MM.1S (cell line): ENCODE results near the gene STX7.

Source experiments
- DNase-seq: peaks from one replicate; pipeline ENCODE4 v3.0.0-alpha.2; 2015
- H2AFZ ChIP-seq: fragments of 300-600 bp; sonication (generic); 2 replicates; pipeline ENCODE4 v1.6.0; 2016; ENCODE audit warnings: antibody characterized with exemption, low read length
- H3F3A ChIP-seq: fragments of 300-600 bp; sonication (generic); 2 replicates; pipeline ENCODE4 v1.6.1; 2016; ENCODE audit warnings: mild to moderate bottlenecking, antibody characterized with exemption, low read length, moderate library complexity, mixed read lengths; ENCODE audit not compliant: insufficient read depth
- H3K27ac ChIP-seq: fragments of 300-600 bp; sonication (generic); 2 replicates; pipeline ENCODE4 v1.5.1; 2016; ENCODE audit warnings: mild to moderate bottlenecking, low read length
- H3K27me3 ChIP-seq: fragments of 300-600 bp; sonication (generic); replicated peaks from 2 replicates; pipeline ENCODE4 v1.6.0; 2016; ENCODE audit warnings: low read length; ENCODE audit not compliant: insufficient read depth
- H3K36me3 ChIP-seq: fragments of 300-600 bp; sonication (generic); replicated peaks from 2 replicates; pipeline ENCODE4 v1.6.1; 2016; ENCODE audit warnings: mild to moderate bottlenecking, low read length, mixed read lengths; ENCODE audit not compliant: insufficient read depth
- H3K4me1 ChIP-seq: fragments of 300-600 bp; sonication (generic); 2 replicates; pipeline ENCODE4 v1.6.1; 2016; ENCODE audit warnings: low read length, mixed read lengths
- H3K4me2 ChIP-seq: fragments of 300-600 bp; sonication (generic); 2 replicates; pipeline ENCODE4 v1.6.0; 2016; ENCODE audit warnings: low read depth, low read length
- H3K4me3 ChIP-seq: fragments of 300-600 bp; sonication (generic); 2 replicates; pipeline ENCODE4 v1.5.1; 2016; ENCODE audit warnings: low read length, mixed read lengths
- H3K79me2 ChIP-seq: fragments of 300-600 bp; sonication (generic); 2 replicates; pipeline ENCODE4 v1.6.1; 2016; ENCODE audit warnings: mixed run types, low read length, mixed read lengths
- H3K9ac ChIP-seq: fragments of 300-600 bp; sonication (generic); 2 replicates; pipeline ENCODE4 v1.6.1; 2016; ENCODE audit warnings: low read length, mixed read lengths
- H3K9me2 ChIP-seq: fragments of 300-600 bp; sonication (generic); replicated peaks from 2 replicates; pipeline ENCODE4 v1.6.1; 2016; ENCODE audit warnings: mild to moderate bottlenecking, low read length, mixed read lengths; ENCODE audit not compliant: insufficient read depth
- H3K9me3 ChIP-seq: fragments of 300-600 bp; sonication (generic); replicated peaks from 2 replicates; pipeline ENCODE4 v1.6.1; 2016; ENCODE audit warnings: mild to moderate bottlenecking, low read length, mixed read lengths; ENCODE audit not compliant: insufficient read depth
- H4K20me1 ChIP-seq: fragments of 300-600 bp; sonication (generic); 2 replicates; pipeline ENCODE4 v1.6.1; 2016; ENCODE audit warnings: mild to moderate bottlenecking, low read length, moderate library complexity, mixed read lengths; ENCODE audit not compliant: insufficient read depth
- EZH2 ChIP-seq: fragments of 300-600 bp; sonication (generic); optimal IDR thresholded peaks from 2 replicates; pipeline ENCODE3; 2017; ENCODE audit warnings: low read depth, mild to moderate bottlenecking, antibody characterized with exemption, low read length, mixed read lengths
- EZH2phosphoT487 ChIP-seq: fragments of 300-600 bp; sonication (generic); IDR thresholded peaks from 2 replicates; pipeline ENCODE4 v1.6.1; 2018; ENCODE audit warnings: antibody characterized with exemption, low read length
- TF ChIP-seq, protein P1 (sequence below): fragments of 300-600 bp; sonication (generic); IDR thresholded peaks from 2 replicates; pipeline ENCODE4 v1.5.1; 2016; ENCODE audit warnings: antibody characterized with exemption, low read length, mixed read lengths

STX7 gene

DNA sequence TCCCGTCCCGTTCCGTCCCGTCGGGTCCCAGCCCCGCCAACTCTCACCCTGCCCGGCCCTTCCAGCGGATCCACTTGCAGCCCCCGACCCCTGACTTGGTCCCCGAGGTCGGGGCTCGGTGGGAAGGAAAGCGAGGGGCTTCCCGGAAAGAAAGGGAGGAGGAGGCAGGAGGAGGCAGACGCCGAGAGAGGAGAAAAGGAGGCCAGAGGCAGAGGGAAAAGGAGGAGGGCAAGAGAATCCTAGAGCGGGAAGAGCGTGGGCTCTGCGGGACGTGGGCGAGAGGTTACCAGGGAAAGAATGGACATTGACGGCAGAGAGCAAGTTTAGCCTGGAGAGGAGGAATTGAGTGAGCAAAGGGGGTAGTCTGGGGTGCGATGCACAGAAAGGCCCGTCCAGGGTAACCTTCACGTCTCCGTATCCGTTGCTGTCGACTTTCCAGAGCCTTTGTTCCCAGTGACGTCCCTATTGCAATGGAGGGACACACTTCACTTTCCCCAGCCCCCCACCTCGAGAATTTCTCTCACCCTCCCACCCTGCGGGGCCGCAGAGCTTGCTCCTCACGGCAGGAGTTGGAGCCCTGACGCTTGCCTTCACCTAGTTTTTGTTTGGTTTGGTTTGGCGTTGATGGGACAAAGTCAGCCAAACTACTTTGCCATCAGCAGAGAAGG lies 111.2 kb downstream of the STX7 start:
- DNase-seq, result no peak
- TF ChIP-seq EZH2 (no peak), EZH2phosphoT487 (no peak)
- TF ChIP-seq, protein P1, sequence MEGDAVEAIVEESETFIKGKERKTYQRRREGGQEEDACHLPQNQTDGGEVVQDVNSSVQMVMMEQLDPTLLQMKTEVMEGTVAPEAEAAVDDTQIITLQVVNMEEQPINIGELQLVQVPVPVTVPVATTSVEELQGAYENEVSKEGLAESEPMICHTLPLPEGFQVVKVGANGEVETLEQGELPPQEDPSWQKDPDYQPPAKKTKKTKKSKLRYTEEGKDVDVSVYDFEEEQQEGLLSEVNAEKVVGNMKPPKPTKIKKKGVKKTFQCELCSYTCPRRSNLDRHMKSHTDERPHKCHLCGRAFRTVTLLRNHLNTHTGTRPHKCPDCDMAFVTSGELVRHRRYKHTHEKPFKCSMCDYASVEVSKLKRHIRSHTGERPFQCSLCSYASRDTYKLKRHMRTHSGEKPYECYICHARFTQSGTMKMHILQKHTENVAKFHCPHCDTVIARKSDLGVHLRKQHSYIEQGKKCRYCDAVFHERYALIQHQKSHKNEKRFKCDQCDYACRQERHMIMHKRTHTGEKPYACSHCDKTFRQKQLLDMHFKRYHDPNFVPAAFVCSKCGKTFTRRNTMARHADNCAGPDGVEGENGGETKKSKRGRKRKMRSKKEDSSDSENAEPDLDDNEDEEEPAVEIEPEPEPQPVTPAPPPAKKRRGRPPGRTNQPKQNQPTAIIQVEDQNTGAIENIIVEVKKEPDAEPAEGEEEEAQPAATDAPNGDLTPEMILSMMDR, result no peak
- Histone ChIP-seq H3K4me1 (peaks cover 27% of the 10 kb centered on the region), H3K9me2 (no peaks in the 10 kb centered on the region), H3K4me2 (peak overlapping the region; percentile 79; the same call in 1 of the 2 replicates), H3F3A (peaks cover 3% of the 10 kb centered on the region; the same call in 1 of the 2 replicates), H3K4me3 (peak overlapping the region; percentile 63), H3K36me3 (no peaks in the 10 kb centered on the region), H4K20me1 (no peaks in the 10 kb centered on the region), H3K27ac (no peak overlapping the region), H2AFZ (peak overlapping the region; percentile 78; the same call in 1 of the 2 replicates), H3K79me2 (no peaks in the 10 kb centered on the region), H3K9ac (no peak overlapping the region), H3K9me3 (no peaks in the 10 kb centered on the region), H3K27me3 (no peaks in the 10 kb centered on the region)

DNA sequence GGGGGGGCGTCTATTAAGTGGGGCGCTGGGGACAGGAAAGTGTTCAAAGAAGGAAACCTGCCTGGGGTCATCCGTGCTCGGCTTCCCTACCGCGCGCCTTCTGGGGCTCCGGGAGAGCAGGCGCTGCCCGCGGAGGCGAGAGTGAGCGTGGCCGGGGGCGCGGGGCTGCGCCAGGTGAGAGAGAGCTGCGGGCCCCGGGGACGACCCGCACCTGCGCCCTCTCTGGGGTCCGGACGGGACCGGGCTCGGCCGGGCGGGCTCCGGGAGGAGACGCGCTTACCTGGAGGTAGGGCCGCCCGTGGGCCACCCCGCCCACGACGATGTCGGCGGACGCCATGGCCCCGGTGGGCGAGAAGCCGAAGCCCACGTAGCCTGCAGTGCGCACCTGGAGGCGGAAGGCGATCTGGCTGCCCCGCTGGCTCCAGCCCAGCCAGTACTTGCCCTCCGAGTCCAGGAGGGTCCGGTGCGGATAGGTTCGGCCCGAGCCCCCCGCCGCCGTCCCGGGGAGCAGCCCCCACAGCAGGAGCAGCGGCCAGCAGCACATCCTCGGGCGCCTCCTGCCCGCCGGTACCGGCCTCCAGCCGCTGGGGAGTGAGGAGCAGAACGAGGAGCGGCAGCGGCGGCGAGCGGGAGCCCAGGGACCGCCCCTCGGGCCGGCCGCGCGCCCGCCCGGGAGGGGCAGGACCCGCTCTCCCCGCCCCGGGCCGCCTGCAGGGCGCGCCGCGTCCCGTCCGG lies 111.9 kb downstream of the STX7 start, which contains the start of gene MOXD1:
Gene MOXD1 (minus strand): TSS at position 593 of the 735 bp plus-strand sequence. CDS start 49 bp downstream, at position 544.
- Histone ChIP-seq H3K4me1 (peaks cover 27% of the 10 kb centered on the region), H3K4me3 (peak within 1 kb of the TSS; percentile 88), H3K27ac (no peak within 1 kb of the TSS), H2AFZ (peak within 1 kb of the TSS; percentile 94), H3K79me2 (no peaks in the 10 kb centered on the region), H3F3A (peaks cover 3% of the 10 kb centered on the region; the same call in 1 of the 2 replicates), H3K9me2 (no peaks in the 10 kb centered on the region), H3K36me3 (no peaks in the 10 kb centered on the region), H4K20me1 (no peaks in the 10 kb centered on the region), H3K9ac (peak within 1 kb of the TSS; percentile 57), H3K4me2 (peak within 1 kb of the TSS; percentile 85), H3K27me3 (no peaks in the 10 kb centered on the region), H3K9me3 (no peaks in the 10 kb centered on the region)
- DNase-seq, result peak; percentile 43
- no peak for TF ChIP-seq EZH2phosphoT487
- TF ChIP-seq, protein P1, result no peak
- TF ChIP-seq EZH2, result no peak

DNA sequence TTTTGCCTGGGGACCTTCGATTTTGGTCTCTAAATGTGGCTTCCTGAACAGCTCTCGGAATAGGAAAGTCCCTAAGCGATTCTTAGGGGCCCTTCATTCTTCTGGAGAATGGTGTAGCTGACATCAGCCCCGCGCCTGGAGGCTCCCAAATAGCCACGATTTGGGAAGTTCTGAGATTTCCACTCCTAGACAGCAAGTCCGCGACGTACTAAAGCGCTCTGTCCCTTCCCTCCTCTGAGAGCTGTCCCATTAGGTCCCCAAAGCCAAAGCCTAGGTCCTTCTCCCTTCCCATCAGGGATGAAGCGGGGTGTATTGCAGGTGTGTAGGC lies 112.4 kb downstream of the STX7 start:
- peaks cover 24% of the 10 kb centered on the region for H3K4me1 ChIP-seq
- no peaks in the 10 kb centered on the region for H3K27me3 ChIP-seq
- TF ChIP-seq, protein P1, result no peak
- TF ChIP-seq EZH2phosphoT487 (no peak), EZH2 (no peak)
- no peaks in the 10 kb centered on the region for H3K36me3 ChIP-seq
- peaks cover 3% of the 10 kb centered on the region; the same call in 1 of the 2 replicates for H3F3A ChIP-seq
- no peaks in the 10 kb centered on the region for H3K79me2 ChIP-seq
- no peak overlapping the region for H3K27ac ChIP-seq
- H4K20me1 ChIP-seq, result no peaks in the 10 kb centered on the region
- peak overlapping the region; percentile 94 for H2AFZ ChIP-seq
- no peak for DNase-seq
- peak overlapping the region; percentile 85 for H3K4me2 ChIP-seq
- H3K9ac ChIP-seq, result peak overlapping the region; percentile 57; the same call in 1 of the 2 replicates
- H3K9me3 ChIP-seq, result no peaks in the 10 kb centered on the region
- H3K4me3 ChIP-seq, result peak overlapping the region; percentile 88
- no peaks in the 10 kb centered on the region for H3K9me2 ChIP-seq
